PFSK-1 (cell line): ENCODE data around the gene MBD4.

Experiments
- FOXP2 ChIP-seq: optimal IDR thresholded peaks from 2 replicates; pipeline ENCODE3; 2011; ENCODE audit warnings: borderline replicate concordance, control low read depth, inconsistent platforms; ENCODE audit not compliant: insufficient read depth; ENCODE audit errors: extremely low read length, extremely low read depth
- POLR2AphosphoS5 ChIP-seq: IDR thresholded peaks from 2 replicates; pipeline ENCODE4 v1.6.1; 2012; ENCODE audit warnings: low read depth, mild to moderate bottlenecking, control low read depth, low read length, moderate library complexity
- SIN3A ChIP-seq: IDR thresholded peaks from 2 replicates; pipeline ENCODE4 v1.6.1; 2012; ENCODE audit warnings: mild to moderate bottlenecking, low read length, moderate library complexity, borderline replicate concordance; ENCODE audit not compliant: insufficient read depth
- TAF1 ChIP-seq: IDR thresholded peaks from 2 replicates; pipeline ENCODE4 v1.6.1; 2012; ENCODE audit warnings: low read length, control low read depth, borderline replicate concordance; ENCODE audit not compliant: insufficient read depth
- TF ChIP-seq, protein P1 (sequence below), 2 experiments: IDR thresholded peaks; 2 replicates each; pipeline versions ENCODE4 v1.6.1 to v1.8.0; 2011 to 2012; ENCODE audit warnings: low read depth in 2 of 2, low read length in 2 of 2, control low read depth in 1 of 2, inconsistent platforms in 1 of 2, mild to moderate bottlenecking in 1 of 2, moderate library complexity in 1 of 2; ENCODE audit not compliant: insufficient read depth in 1 of 2

Gene MBD4

DNA sequence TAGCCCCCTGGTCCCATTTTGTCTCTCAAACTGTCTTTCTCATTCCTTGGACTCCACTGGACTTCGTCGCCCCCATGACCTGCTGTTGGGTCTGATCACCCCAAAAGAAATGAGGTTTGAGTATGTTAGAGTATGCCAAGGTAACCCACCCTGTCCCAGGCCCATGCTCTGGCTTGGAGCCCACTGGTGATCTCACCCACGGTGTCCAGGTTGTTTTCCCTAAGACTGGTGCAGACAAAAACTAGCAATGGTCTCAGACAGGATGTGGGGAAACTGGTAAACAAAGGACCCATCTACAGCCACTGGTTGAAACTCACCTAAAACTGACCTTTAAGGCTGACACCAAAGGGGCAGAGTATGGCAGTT, 50.2 kb downstream of the MBD4 start:
- TF ChIP-seq TAF1 (no peak), SIN3A (no peak), POLR2AphosphoS5 (no peak), FOXP2 (no peak)
- TF ChIP-seq, protein P1, sequence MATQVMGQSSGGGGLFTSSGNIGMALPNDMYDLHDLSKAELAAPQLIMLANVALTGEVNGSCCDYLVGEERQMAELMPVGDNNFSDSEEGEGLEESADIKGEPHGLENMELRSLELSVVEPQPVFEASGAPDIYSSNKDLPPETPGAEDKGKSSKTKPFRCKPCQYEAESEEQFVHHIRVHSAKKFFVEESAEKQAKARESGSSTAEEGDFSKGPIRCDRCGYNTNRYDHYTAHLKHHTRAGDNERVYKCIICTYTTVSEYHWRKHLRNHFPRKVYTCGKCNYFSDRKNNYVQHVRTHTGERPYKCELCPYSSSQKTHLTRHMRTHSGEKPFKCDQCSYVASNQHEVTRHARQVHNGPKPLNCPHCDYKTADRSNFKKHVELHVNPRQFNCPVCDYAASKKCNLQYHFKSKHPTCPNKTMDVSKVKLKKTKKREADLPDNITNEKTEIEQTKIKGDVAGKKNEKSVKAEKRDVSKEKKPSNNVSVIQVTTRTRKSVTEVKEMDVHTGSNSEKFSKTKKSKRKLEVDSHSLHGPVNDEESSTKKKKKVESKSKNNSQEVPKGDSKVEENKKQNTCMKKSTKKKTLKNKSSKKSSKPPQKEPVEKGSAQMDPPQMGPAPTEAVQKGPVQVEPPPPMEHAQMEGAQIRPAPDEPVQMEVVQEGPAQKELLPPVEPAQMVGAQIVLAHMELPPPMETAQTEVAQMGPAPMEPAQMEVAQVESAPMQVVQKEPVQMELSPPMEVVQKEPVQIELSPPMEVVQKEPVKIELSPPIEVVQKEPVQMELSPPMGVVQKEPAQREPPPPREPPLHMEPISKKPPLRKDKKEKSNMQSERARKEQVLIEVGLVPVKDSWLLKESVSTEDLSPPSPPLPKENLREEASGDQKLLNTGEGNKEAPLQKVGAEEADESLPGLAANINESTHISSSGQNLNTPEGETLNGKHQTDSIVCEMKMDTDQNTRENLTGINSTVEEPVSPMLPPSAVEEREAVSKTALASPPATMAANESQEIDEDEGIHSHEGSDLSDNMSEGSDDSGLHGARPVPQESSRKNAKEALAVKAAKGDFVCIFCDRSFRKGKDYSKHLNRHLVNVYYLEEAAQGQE (IDR thresholded peaks at IDR 0.05; ENCODE audit: insufficient read depth in 1 of 2, low read depth in 2 of 2, low read length in 2 of 2) = no peak

- TF ChIP-seq FOXP2 (no peak), SIN3A (no peak), POLR2AphosphoS5 (no peak), TAF1 (no peak)
- TF ChIP-seq, protein P1 (IDR thresholded peaks at IDR 0.05; ENCODE audit: insufficient read depth in 1 of 2, low read depth in 2 of 2, low read length in 2 of 2) = no peak
Measured at GRCh38 chr3:129387487-129387886, 52.3 kb downstream of the MBD4 start.

GRCh38 chr3:129386984-129387383, 52.8 kb downstream of the MBD4 start:
- TF ChIP-seq FOXP2 (no peak), SIN3A (no peak), TAF1 (no peak), POLR2AphosphoS5 (no peak)
- TF ChIP-seq, protein P1 (IDR thresholded peaks at IDR 0.05; ENCODE audit: insufficient read depth in 1 of 2, low read depth in 2 of 2, low read length in 2 of 2) = no peak

- TF ChIP-seq, protein P1 (IDR thresholded peaks at IDR 0.05; ENCODE audit: insufficient read depth in 1 of 2, low read depth in 2 of 2, low read length in 2 of 2) = no peak
- no peak for TF ChIP-seq FOXP2
- no peak for TF ChIP-seq SIN3A
- 0 out of 2 replicates have a peak, but pooled peaks have one; percentile 24 for TF ChIP-seq POLR2AphosphoS5
Measured at GRCh38 chr3:129384594-129385323, 55.0 kb downstream of the MBD4 start.
